GM12872 (cell line): ENCODE results near the gene HTR1D.

Experiments used
- TF ChIP-seq, protein P1 (sequence below): IDR thresholded peaks from 3 replicates; pipeline ENCODE4 v1.5.1; 2011; ENCODE audit warnings: low read depth, mild to moderate bottlenecking, low read length, moderate library complexity; ENCODE audit not compliant: insufficient read depth

The HTR1D gene

DNA sequence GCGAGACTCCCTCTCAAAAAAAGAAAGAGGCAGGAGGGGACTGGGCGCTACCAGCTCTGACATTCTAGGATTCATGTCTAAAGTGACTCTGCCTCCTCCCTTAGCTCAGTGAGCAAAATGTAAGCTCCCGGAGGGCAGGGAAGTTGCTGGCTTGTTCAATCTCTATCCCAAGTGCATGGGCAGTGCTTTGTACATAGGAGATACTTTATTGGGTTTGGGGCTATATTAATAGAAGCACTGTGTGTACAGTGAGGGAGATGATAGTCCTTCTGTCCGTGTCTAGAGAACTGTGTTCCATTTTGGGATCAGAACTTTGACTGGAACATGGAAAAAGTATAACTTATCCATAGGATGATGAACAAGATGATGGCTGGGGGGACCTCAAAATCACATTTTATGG, 31.9 kb downstream of the HTR1D start:
- TF ChIP-seq, protein P1, sequence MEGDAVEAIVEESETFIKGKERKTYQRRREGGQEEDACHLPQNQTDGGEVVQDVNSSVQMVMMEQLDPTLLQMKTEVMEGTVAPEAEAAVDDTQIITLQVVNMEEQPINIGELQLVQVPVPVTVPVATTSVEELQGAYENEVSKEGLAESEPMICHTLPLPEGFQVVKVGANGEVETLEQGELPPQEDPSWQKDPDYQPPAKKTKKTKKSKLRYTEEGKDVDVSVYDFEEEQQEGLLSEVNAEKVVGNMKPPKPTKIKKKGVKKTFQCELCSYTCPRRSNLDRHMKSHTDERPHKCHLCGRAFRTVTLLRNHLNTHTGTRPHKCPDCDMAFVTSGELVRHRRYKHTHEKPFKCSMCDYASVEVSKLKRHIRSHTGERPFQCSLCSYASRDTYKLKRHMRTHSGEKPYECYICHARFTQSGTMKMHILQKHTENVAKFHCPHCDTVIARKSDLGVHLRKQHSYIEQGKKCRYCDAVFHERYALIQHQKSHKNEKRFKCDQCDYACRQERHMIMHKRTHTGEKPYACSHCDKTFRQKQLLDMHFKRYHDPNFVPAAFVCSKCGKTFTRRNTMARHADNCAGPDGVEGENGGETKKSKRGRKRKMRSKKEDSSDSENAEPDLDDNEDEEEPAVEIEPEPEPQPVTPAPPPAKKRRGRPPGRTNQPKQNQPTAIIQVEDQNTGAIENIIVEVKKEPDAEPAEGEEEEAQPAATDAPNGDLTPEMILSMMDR, result no peak

DNA sequence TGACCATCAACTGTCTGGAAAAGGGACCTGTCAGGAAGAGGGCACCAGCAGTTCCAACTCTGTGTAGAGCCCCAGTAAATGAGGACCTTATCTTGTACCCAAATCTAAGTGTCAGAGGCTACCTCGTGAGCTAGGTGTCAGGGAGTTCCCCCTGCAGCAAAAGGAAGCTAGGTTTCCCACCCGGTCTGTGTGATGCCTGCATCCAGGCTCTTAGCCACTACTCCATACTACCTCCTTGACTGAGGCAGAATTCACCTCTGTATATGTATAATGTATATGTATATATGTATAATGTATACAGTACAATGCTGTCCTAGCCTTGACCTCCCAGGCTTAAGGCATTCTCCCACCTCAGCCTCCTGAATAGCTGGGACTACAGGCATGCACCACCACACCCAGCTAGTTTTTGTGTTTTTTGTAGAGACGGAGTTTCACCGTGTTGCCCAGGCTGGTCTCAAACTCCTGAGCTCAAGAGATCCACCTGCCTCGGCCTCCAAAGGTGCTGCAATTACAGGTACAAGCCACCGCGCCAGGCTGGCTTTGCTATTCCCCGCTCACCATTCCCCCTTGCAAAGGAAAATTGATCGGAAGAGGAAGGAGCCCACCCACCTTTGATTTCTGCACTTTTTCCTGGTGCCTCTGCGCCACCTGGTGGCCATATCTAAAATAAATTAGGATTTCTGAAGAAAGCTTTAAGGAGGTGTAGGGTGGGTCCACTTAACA, 32.9 kb downstream of the HTR1D start:
- TF ChIP-seq, protein P1, result peak; percentile 62

DNA sequence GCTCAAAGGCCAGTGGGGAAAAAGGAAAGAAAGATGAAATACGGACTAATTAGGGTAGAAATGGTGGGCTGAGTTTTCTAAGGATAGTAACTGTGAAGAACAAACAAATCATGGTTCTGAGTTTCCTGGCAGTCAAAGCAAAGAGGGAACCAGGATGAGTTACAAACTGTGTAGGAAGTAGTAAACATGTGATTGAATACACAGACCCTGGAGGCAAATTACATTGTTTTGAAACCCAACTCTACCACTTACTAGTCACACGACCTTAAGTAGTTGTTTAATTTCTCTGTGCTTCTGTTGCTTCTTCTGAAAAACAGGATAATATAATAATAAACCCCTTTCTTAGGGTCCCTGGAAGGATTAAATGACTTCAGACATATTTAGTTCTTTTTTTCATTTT, 37.4 kb downstream of the HTR1D start:
- TF ChIP-seq, protein P1, result no peak

DNA sequence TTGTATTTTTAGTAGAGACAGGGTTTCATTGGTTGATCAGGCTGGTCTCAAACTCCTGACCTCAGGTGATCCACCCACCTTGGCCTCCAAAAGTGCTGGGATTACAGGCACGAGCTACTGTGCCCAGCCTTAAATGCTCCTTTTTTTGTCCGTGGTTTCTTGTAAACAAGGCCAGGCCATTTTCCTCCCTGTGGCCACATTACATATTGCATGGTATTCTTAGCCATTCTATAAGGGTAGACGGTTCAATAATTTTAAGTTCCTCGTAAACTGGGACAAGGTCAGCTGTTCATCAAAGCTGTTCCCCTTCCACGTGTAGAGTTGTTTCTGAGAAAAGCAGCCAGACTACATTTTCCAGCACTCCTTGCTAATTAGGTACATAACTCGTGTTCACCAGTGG, 38.4 kb downstream of the HTR1D start:
- TF ChIP-seq, protein P1, result peak; percentile 42; the same call in 1 of the 3 replicates

DNA sequence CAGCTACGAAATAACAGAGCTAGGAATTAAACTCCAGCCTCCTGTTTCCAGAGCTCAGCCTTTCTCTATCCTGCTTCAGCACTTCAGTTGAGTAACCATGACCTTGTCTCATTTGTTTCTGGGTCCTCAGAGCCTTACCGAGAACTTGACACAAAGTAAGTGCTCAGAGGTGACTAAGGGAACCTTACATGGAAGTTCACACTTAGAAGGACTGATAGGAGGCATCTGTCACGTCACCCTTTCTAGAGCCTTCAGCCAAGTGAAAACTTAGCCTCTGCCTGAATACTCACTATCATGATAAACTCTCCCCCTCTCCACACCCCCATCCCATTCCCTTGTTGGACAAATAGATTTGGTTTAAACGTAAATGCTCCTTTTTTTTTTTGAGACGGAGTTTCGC, 38.9 kb downstream of the HTR1D start:
- TF ChIP-seq, protein P1, result no peak

DNA sequence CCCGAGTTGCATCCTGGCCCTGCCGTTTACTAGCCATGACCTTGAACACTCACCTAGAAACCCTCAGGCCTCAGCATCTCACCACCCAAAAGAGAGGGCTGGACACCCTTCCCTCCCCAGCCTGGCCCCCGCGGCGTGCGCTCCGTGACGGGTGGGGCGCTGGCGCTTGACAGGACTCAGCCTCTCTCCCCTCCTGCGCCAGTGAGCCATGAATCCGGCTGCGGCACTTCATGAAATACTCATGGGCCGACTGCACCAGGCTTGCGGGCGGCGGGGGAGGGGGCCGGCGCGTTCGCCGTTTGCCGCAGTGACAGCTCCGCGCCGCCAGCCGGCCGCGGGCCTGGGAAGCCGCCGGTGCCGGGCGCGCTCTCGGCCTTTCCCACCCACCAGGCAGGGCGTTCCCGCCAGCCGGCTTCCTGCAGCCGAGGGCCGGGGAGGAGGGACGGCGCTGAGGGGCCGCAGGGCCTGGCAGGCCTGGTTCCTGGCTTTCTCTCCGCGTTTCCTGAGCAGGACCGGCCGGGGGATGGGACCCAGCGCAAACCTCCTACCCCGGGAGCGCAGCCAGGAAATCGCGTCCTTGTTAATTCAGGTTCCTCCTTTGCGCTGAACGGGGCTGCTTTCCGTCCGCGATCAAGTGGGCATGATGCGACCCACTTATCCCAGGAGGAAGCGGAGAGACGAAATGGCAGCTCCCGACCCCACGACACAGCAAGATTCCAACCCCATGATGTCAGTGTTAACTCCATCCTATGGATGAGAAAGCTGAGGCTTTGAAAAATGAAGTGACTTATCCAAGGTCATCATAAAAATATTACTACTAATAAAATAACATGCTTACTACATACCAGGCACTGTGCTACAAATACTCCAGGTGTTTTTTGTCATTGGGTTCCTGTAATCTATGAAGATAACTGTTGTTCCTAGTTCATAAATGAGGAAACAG, 39.6 kb downstream of the HTR1D start:
- TF ChIP-seq, protein P1, result peak; percentile 11; the same call in 1 of the 3 replicates

DNA sequence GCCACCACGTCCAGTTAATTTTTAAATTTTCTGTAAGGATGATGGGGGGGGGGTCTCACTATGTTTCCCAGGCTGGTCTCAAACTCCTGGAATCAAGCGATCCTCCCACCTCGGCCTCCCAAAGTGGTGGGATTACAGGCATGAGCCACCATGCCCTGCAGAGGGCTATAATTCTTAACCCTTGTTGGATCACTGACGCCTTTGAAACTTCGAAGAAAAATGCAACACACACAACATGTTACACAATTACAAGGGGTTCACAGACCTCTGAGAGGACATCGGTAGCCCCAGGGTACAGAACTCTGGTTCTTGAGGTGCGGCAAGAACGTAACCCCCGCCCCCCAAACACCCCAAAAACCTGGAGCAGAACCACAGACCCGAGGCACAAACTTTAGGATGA, 40.3 kb downstream of the HTR1D start:
- TF ChIP-seq, protein P1, result no peak
